ENCODE data around the gene HOXB8.

Gene HOXB8

GRCh38 chr17:48586355-48587258, 28.5 kb downstream of the HOXB8 start:
- in situ Hi-C loops (cut with MboI; ENCODE audit: low sequenced_read_pairs) = no loop called here

GRCh38 chr17:48584223-48584741, 30.8 kb downstream of the HOXB8 start:
- in situ Hi-C loops (cut with MboI; ENCODE audit: low sequenced_read_pairs) = no loop called here

DNA sequence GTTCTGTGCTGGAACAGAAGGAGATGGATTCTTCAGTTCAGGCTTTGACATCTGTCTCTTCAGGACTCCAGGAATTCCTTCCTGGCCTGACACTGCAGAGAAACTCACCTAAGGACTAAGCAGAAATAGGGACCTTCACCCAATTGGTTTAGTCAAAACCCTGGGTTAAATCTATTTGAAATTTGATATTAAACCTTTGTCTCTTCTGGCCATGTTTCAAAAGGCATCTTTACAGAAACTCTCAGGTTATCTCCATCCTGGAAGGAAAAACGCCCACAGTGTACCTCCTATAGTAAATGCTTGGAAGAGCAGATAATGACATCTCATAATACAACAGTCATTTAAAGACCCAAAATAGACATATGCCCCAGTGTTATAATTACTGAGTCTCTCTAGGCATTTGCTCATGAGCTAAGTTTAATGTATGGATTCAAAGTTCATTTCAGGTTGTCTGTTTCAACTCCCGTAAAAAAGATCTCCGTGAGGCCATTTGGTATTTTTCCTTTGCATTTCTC, 31.3 kb downstream of the HOXB8 start:
- in situ Hi-C loops (cut with MboI; ENCODE audit: low sequenced_read_pairs) = no loop called here

GRCh38 chr17:48582750-48583069, 32.4 kb downstream of the HOXB8 start:
- in situ Hi-C loops (cut with MboI; ENCODE audit: low sequenced_read_pairs) = no loop called here

DNA sequence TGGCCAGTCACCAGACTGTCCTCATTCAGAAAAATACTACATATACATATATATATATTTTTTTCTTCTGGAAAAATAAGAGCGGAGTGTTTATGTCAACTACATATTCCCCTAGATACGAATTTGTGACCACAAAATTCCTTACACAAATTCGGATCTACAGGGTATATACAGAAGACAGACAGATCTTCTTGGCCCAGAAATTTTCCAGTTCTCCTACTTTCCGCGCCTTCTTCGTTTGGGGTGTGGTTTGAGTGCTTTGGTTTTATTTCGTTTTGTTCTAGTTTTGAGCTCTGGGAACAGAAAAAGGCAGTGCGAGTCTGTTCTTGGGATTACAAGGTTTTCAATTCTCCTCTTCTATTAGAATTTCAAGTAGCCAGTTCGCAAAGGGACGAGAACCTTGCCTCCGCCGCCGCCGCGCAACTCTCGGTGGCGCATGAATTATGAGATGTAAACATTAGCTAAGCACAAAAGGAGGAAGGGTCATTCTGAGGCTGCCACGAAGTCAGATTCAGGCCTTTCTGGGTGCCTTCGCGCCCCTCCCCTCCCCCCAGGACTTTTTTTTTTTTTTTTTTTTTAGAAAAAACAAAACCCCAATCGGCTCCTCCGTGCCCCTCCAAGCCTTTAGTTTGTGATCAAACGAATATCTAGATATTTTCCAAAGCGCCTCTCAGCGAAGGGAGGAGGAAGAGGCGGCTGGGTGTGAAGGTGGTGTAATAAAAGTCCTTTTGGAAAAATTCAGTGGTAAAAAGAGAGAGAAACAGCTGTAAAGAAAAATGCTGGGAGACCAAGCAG, 35.1 kb downstream of the HOXB8 start:
- in situ Hi-C loops (cut with MboI; ENCODE audit: low sequenced_read_pairs) = no loop called here

GRCh38 chr17:48579471-48579759, 35.7 kb downstream of the HOXB8 start:
- in situ Hi-C loops (cut with MboI; ENCODE audit: low sequenced_read_pairs) = no loop called here

GRCh38 chr17:48578616-48579470, 36.2 kb downstream of the HOXB8 start:
- in situ Hi-C loops (cut with MboI; ENCODE audit: low sequenced_read_pairs) = no loop called here

DNA sequence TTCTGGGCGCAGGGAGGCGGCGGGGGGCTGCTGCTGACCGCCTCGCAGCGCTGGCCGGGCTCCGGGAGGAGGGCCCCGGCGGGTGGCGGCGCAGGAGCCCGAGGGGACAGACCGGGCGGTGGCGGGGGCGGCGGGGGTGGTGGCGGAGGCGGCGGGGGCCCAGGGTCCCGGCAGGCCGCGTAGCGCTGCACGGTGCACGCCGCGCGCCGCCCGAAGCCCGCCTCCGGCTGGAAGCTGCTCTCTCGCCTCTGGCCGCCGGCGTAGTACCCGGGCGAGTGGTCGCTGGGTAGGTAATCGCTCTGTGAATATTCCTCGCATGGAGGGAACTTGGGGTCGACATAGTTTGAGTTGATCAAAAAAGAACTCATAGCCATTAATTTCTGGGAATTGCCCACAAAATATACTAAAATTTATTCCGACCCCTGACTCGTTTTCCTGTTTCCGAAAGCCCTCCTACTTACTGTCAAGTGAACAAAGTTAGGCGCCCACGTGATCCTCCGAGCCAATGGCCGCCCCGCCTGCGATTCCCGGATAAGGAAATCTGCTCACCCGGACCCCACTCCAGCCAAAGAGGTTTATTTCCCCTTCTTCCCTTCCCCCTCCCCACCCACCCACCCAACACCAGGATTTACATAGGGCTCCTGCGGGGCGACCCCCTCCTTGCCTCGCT, 37.0 kb downstream of the HOXB8 start, which contains the start of gene HOXB4:
HOXB4 (minus strand) TSS at position 405 of the 670 bp plus-strand sequence; CDS start at position 374, 31 bp downstream.
- in situ Hi-C loops (cut with MboI; ENCODE audit: low sequenced_read_pairs) = no loop called here

- in situ Hi-C loops (cut with MboI; ENCODE audit: low sequenced_read_pairs) = no loop called here
Observed at GRCh38 chr17:48577330-48577945, 37.7 kb downstream of the HOXB8 start.

GRCh38 chr17:48576479-48577309, 38.4 kb downstream of the HOXB8 start:
- in situ Hi-C loops (cut with MboI; ENCODE audit: low sequenced_read_pairs) = no loop called here

DNA sequence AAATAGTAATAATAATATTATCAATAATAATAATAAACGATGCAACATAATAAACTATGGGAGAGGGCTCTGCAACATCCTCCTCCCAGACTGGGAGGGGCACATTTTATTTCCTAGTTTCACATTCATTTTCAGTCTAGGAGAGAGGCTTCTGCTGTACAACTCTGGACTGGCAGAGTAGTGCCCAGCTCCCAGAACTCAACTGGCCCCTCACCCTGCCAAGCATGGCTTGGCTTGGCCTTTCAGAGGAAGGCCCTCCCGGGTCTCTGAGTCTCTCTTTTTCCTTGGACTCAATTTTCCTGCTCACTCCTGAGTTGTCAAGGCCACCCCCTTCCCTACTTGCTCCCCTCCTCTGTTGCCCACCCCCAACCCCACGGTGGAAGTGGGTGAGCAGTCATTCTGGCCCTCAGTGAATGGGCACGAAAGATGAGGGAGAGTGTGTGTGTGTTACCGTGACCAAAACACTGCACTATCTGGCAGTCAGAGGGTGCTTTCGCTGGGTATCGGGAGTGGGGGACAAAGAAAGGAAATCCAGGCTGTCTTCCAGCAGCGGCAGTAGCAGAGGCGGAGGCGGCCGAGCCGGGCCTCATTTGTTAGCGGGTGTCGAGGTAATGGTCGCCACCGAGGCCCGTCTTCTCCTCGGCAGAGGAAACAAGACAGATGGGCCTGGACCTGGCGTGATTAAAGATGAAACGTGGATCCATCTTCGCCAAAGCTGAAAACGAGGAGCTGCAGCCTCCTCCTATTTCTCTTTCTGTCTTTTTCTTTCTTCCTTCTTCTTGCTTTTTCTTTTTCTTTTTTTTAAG, 39.2 kb downstream of the HOXB8 start:
- in situ Hi-C loops (cut with MboI; ENCODE audit: low sequenced_read_pairs) = no loop called here

- in situ Hi-C loops (cut with MboI; ENCODE audit: low sequenced_read_pairs) = no loop called here
Observed at GRCh38 chr17:48575066-48575582, 40.0 kb downstream of the HOXB8 start.

- in situ Hi-C loops (cut with MboI; ENCODE audit: low sequenced_read_pairs) = no loop called here
Observed at GRCh38 chr17:48574505-48575065, 40.5 kb downstream of the HOXB8 start.

- in situ Hi-C loops (cut with MboI; ENCODE audit: low sequenced_read_pairs) = no loop called here
Observed at GRCh38 chr17:48571826-48572417, 43.2 kb downstream of the HOXB8 start.

DNA sequence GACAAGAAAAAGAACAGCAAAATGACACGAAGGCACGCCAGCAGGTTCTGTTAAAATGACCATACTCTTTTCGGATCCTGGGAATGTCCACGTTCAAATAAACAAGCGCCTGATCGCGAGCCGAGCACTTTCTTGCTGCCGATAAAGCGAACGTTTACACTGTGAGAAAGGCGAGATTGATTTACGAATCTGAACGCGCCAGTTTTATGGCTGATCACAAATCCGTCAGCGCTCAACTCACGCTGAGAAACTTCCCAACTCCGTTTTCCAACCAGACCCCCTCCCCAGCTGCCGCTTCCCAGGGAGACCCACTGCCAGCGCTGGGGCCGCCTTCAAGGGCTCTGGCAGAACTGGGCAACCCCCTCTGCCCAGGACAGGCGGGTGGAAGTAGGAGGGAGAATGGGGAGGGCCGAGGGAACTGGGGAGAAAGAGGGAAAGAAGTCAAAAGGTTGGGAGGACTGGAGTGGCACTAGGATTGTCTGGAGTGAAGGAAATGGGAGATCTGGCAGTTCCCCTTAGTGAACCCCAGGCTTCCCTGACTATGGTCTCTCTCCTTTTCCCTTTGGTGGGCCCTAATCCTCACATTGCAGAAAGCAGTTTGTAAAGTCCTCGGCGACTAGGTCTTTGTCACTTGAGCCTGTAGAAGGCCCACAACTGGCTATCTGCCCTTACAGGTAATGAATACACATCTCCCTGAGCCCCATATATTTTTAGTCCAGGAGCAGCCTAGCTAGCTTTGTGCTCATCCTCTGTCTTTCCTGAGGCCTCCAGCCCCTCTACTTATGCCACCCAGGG, 43.9 kb downstream of the HOXB8 start:
- in situ Hi-C loops (cut with MboI; ENCODE audit: low sequenced_read_pairs) = no loop called here

GRCh38 chr17:48570325-48571023, 44.6 kb downstream of the HOXB8 start:
- in situ Hi-C loops (cut with MboI; ENCODE audit: low sequenced_read_pairs) = no loop called here
